ENCODE data around the gene METTL9. TPM values are rescaled to one million over a fixed set of nuclear protein-coding genes. Genes with fewer than 3 reads are reported as not detected.

The METTL9 gene
- total and polyA plus RNA-seq, 2 of the 4 experiments (the other 2 are of a cell fraction) = 54.8 to 95.5 TPM

DNA sequence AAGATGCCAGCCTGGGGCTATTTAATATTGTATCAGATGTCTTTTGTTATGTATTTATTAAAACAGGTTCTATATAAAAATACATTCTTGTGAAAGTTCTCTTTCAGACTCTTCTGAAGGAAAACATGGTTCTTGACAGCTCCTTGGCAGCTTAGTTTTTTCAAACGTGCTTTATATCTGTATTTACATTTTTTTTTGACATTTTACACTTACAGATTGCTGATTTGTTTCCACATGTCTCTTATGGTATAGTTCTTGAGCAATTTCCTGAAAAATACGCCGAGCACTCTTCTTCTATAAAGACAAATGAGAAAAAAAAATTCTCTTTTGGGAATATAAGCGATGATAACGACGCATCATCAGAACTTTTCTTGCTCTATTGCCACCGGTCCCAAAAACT lies 43.5 kb downstream of the METTL9 start:
- POLR2A ChIA-PET (ENCODE audit: unreplicated experiment) = no interaction called here
- H3K79me1 ChIP-seq (ENCODE audit: low read depth in 1 of 2, low read length in 2 of 2) = peaks cover 27 to 45% of the 10 kb centered on the region in 2 experiments
- no peak overlapping the region for H3K9ac ChIP-seq (ENCODE audit: low read depth, low read length)
- DNase-seq = no peak
- H3K4me2 ChIP-seq (ENCODE audit: low read depth, low read length) = no peak overlapping the region
- no peak overlapping the region for H4K91ac ChIP-seq (ENCODE audit: insufficient read depth, low read depth, low read length)
- H3K4me3 ChIP-seq (ENCODE audit: insufficient read depth, low read depth, low read length) = no peak overlapping the region
- TF ChIP-seq MXI1 (IDR thresholded peaks at IDR 0.05; ENCODE audit: borderline replicate concordance, low read depth, low read length) (no peak), RCOR1 (IDR thresholded peaks at IDR 0.05; ENCODE audit: insufficient replicate concordance, low read length) (no peak), SMC3 (IDR thresholded peaks at IDR 0.05; ENCODE audit: low read depth, low read length) (no peak), BHLHE40 (IDR thresholded peaks at IDR 0.05; ENCODE audit: low read depth, low read length) (no peak), NFE2L2 (IDR thresholded peaks at IDR 0.05; ENCODE audit: low read depth, low read length) (no peak), FOS (IDR thresholded peaks at IDR 0.05; ENCODE audit: low read depth, low read length) (no peak), POLR2A (IDR thresholded peaks at IDR 0.05; ENCODE audit: low read depth, low read length) (no peak), MAZ (IDR thresholded peaks at IDR 0.05; ENCODE audit: borderline replicate concordance, low read depth, low read length) (no peak), MAFK (IDR thresholded peaks at IDR 0.05; ENCODE audit: low read depth, low read length) (no peak), CEBPB (IDR thresholded peaks at IDR 0.05; ENCODE audit: low read depth, low read length) (no peak), RFX5 (IDR thresholded peaks at IDR 0.05; ENCODE audit: low read depth, low read length) (no peak)
- TF ChIP-seq, protein P1, sequence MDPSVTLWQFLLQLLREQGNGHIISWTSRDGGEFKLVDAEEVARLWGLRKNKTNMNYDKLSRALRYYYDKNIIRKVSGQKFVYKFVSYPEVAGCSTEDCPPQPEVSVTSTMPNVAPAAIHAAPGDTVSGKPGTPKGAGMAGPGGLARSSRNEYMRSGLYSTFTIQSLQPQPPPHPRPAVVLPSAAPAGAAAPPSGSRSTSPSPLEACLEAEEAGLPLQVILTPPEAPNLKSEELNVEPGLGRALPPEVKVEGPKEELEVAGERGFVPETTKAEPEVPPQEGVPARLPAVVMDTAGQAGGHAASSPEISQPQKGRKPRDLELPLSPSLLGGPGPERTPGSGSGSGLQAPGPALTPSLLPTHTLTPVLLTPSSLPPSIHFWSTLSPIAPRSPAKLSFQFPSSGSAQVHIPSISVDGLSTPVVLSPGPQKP (IDR thresholded peaks at IDR 0.05; ENCODE audit: borderline replicate concordance, low read depth, low read length) = no peak
- TF ChIP-seq, protein P2, sequence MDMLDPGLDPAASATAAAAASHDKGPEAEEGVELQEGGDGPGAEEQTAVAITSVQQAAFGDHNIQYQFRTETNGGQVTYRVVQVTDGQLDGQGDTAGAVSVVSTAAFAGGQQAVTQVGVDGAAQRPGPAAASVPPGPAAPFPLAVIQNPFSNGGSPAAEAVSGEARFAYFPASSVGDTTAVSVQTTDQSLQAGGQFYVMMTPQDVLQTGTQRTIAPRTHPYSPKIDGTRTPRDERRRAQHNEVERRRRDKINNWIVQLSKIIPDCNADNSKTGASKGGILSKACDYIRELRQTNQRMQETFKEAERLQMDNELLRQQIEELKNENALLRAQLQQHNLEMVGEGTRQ (IDR thresholded peaks at IDR 0.05; ENCODE audit: low read depth, low read length) = no peak
- CTCF ChIA-PET = interaction anchor here (4.4 kb wide), 1 partner anchor 14 kb away, joined by 15 read pairs; no protein-coding TSS in a partner anchor
- no peak for ATAC-seq (ENCODE audit: low read depth)
- H3K9me3 ChIP-seq (ENCODE audit: control insufficient read depth, insufficient read depth, low read length) = no peaks in the 10 kb centered on the region
- H2AK9ac ChIP-seq (replicated peaks; ENCODE audit: low read depth, low read length, poor library complexity) = no peak overlapping the region
- no CpG with 5 or more reads among the region's 7 CpGs for WGBS, 2 experiments (ENCODE audit: extremely low coverage in 2 of 2, insufficient read length in 1 of 2)
- no peak overlapping the region for H2BK120ac ChIP-seq (ENCODE audit: low read depth, low read length)
- H3K36me3 ChIP-seq (ENCODE audit: control insufficient read depth, insufficient read depth, low read length) = peaks cover 1% of the 10 kb centered on the region; the same call in 1 of the 2 replicates
- intact Hi-C loops (cut with micrococcal nuclease) = no loop called here
- H3K4me1 ChIP-seq (ENCODE audit: control insufficient read depth, insufficient read depth, low read length) = peaks cover 9% of the 10 kb centered on the region
- no peaks in the 10 kb centered on the region for H3K27me3 ChIP-seq (ENCODE audit: control insufficient read depth, insufficient read depth, low read length)
- BruUV-seq (replicated peaks) = no TSS peak
- H3K27ac ChIP-seq (ENCODE audit: insufficient read depth, low read length) = no peak overlapping the region
- no peak overlapping the region for H2BK5ac ChIP-seq (ENCODE audit: low read depth, low read length, poor library complexity, severe bottlenecking)
- in situ Hi-C loops (cut with MboI; ENCODE audit: low sequenced_read_pairs) = no loop called here
- H2BK20ac ChIP-seq (ENCODE audit: low read depth, low read length) = no peak overlapping the region
- no peak overlapping the region for H3K14ac ChIP-seq (replicated peaks; ENCODE audit: low read depth, low read length)
- no peak overlapping the region for H2AK5ac ChIP-seq (ENCODE audit: low read depth, low read length)
- no peak overlapping the region for H3K23ac ChIP-seq (ENCODE audit: low read depth, low read length)
- dilution Hi-C loops (cut with HindIII; ENCODE audit: low sequenced_read_pairs, unreplicated experiment) = no loop called here
- no peak overlapping the region for H4K8ac ChIP-seq (ENCODE audit: low read depth in 2 of 2, low read length in 2 of 2)
- no peak overlapping the region for H4K5ac ChIP-seq (ENCODE audit: low read depth, low read length)
- no peak overlapping the region for H2BK15ac ChIP-seq (ENCODE audit: low read depth, low read length)
- no peak overlapping the region for H3K4ac ChIP-seq (ENCODE audit: low read depth, low read length)
- H2AFZ ChIP-seq (replicated peaks; ENCODE audit: low read length, poor library complexity) = no peak overlapping the region
- H3K9me1 ChIP-seq (ENCODE audit: insufficient read depth, low read length) = no peaks in the 10 kb centered on the region; the same call in 1 of the 2 replicates
- peaks cover 13% of the 10 kb centered on the region; the same call in 1 of the 2 replicates for H4K20me1 ChIP-seq (ENCODE audit: insufficient read depth, low read length)
- no peak overlapping the region for H3K56ac ChIP-seq (ENCODE audit: extremely low read depth, insufficient read depth, low read length)
- no peak overlapping the region for H3K18ac ChIP-seq (ENCODE audit: low read depth, low read length)
